Anterior cingulate cortex (tissue), 58 donors: ENCODE results near the gene LHFPL3.
"Not testable (repeated sequence)": the region's sequence is repeated elsewhere in the genome, so short reads cannot be mapped to it uniquely, and the experiment has no call there.

ENCODE experiments used
- DNase-seq, 58 donors: peaks; one replicate each; lab custom pipeline; 2025; lab: John Stamatoyannopoulos, UW

Gene LHFPL3

GRCh38 chr7:104661575-104661974, 333.2 kb downstream of the LHFPL3 start:
- no peak for DNase-seq

GRCh38 chr7:104664648-104665047, 336.2 kb downstream of the LHFPL3 start:
- no peak for DNase-seq

- DNase-seq: no peak
Observed at GRCh38 chr7:104677587-104677986, 349.2 kb downstream of the LHFPL3 start.

- no peak for DNase-seq
Observed at GRCh38 chr7:104679085-104679484, 350.7 kb downstream of the LHFPL3 start.

GRCh38 chr7:104686286-104686685, 357.9 kb downstream of the LHFPL3 start:
- no peak for DNase-seq

GRCh38 chr7:104694710-104695109, 366.3 kb downstream of the LHFPL3 start:
- no peak for DNase-seq

GRCh38 chr7:104695563-104695962, 367.2 kb downstream of the LHFPL3 start:
- DNase-seq: no peak

- DNase-seq: no peak
Observed at GRCh38 chr7:104700336-104700735, 371.9 kb downstream of the LHFPL3 start.

GRCh38 chr7:104721027-104721426, 392.6 kb downstream of the LHFPL3 start:
- DNase-seq: not testable (repeated sequence)

- no peak for DNase-seq
Observed at GRCh38 chr7:104723001-104723400, 394.6 kb downstream of the LHFPL3 start.

- no peak for DNase-seq
Observed at GRCh38 chr7:104758504-104758903, 430.1 kb downstream of the LHFPL3 start.

GRCh38 chr7:104761892-104762291, 433.5 kb downstream of the LHFPL3 start:
- no peak for DNase-seq

GRCh38 chr7:104767113-104767512, 438.7 kb downstream of the LHFPL3 start:
- no peak for DNase-seq

- peak in 11 of 58 donors; percentile 2 to 39 (median 8) for DNase-seq
Observed at GRCh38 chr7:104767826-104768536, 439.6 kb downstream of the LHFPL3 start.

- DNase-seq: peak in 1 of 58 donors; percentile 30
Observed at GRCh38 chr7:104772405-104773345, 444.3 kb downstream of the LHFPL3 start.

GRCh38 chr7:104773796-104774195, 445.4 kb downstream of the LHFPL3 start:
- DNase-seq: no peak

GRCh38 chr7:104775531-104775930, 447.1 kb downstream of the LHFPL3 start:
- DNase-seq: no peak

GRCh38 chr7:104777301-104777800, 448.9 kb downstream of the LHFPL3 start:
- peak in 1 of 58 donors; percentile 19 for DNase-seq

- DNase-seq: no peak
Observed at GRCh38 chr7:104779888-104780287, 451.5 kb downstream of the LHFPL3 start.

GRCh38 chr7:104784686-104785085, 456.3 kb downstream of the LHFPL3 start:
- DNase-seq: no peak

- no peak for DNase-seq
Observed at GRCh38 chr7:104789780-104790179, 461.4 kb downstream of the LHFPL3 start.
